HEK293T (cell line): ENCODE results near the gene SLC8A3.

Experiments
- ARNT ChIP-seq: fragments of 450-650 bp; IDR thresholded peaks from 2 replicates; pipeline ENCODE4 v1.6.1; 2017; ENCODE audit warnings: mild to moderate bottlenecking
- BHLHE40 ChIP-seq: fragments of 450-650 bp; IDR thresholded peaks from 2 replicates; pipeline ENCODE4 v1.6.1; 2016; ENCODE audit warnings: mild to moderate bottlenecking, moderate library complexity, borderline replicate concordance
- CTBP1 ChIP-seq: fragments of 450-650 bp; IDR thresholded peaks from 2 replicates; pipeline ENCODE4 v1.6.1; 2016; ENCODE audit warnings: borderline replicate concordance
- FOXK2 ChIP-seq: fragments of 450-650 bp; IDR thresholded peaks from 2 replicates; pipeline ENCODE4 v1.6.1; 2016; ENCODE audit warnings: mild to moderate bottlenecking
- FOXM1 ChIP-seq: fragments of 450-650 bp; IDR thresholded peaks from 2 replicates; pipeline ENCODE4 v1.6.1; 2017; ENCODE audit warnings: mild to moderate bottlenecking, borderline replicate concordance
- L3MBTL2 ChIP-seq: fragments of 450-650 bp; conservative IDR thresholded peaks from 2 replicates; pipeline ENCODE4 v1.6.1; 2016; ENCODE audit warnings: mild to moderate bottlenecking
- LEF1 ChIP-seq: fragments of 450-650 bp; IDR thresholded peaks from 2 replicates; pipeline ENCODE4 v1.6.1; 2017; ENCODE audit warnings: mild to moderate bottlenecking, borderline replicate concordance
- PKNOX1 ChIP-seq: fragments of 450-650 bp; IDR thresholded peaks from 2 replicates; pipeline ENCODE4 v1.6.1; 2016
- SUZ12 ChIP-seq: fragments of 450-650 bp; IDR thresholded peaks from 2 replicates; pipeline ENCODE4 v1.6.1; 2016; ENCODE audit warnings: mild to moderate bottlenecking
- TARDBP ChIP-seq: fragments of 450-650 bp; IDR thresholded peaks from 2 replicates; pipeline ENCODE4 v1.6.1; 2016
- ZNF384 ChIP-seq: fragments of 450-650 bp; IDR thresholded peaks from 2 replicates; pipeline ENCODE4 v1.6.1; 2016

DNA sequence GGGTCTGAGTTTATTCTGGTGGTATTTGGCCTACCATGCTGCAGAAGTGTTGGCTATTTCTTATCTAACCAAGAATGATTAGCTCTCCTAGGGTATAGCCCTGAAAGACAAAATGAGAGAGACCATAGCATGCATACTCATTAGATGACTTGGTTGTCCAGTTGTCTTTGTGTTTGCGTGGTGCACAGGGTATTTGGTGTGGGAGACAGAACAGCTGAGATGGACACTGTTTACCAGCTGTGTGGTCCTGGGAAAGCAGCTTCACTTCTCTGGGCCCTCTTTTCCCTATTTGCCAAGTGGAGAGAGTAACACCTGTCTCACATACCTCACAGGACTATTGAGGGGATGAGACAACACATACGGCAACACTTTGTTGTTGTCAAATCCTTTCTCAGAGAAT lies 95.6 kb downstream of the SLC8A3 start:
- no peak for TF ChIP-seq PKNOX1
- TF ChIP-seq ZNF384 = no peak
- no peak for TF ChIP-seq FOXM1
- no peak for TF ChIP-seq LEF1
- no peak for TF ChIP-seq CTBP1
- no peak for TF ChIP-seq TARDBP
- TF ChIP-seq FOXK2 = no peak
- no peak for TF ChIP-seq BHLHE40
- no peak for TF ChIP-seq ARNT
- no peak for TF ChIP-seq SUZ12
- TF ChIP-seq L3MBTL2 = no peak
